AG04449 (cell line): ENCODE data around the gene ASB15.

Experiments used
- CTCF ChIA-PET: fragments of 350-600 bp; formaldehyde crosslinking; extraction: SDS; loops from one replicate; lab custom pipeline; 2021; ENCODE audit warnings: antibody characterized with exemption; lab: Yijun Ruan, JAX
- POLR2A ChIA-PET: fragments of 400-600, 350-600 bp; formaldehyde crosslinking; extraction: SDS; loops from one replicate; lab custom pipeline; 2020; ENCODE audit warnings: antibody characterized with exemption, inconsistent platforms; lab: Yijun Ruan, JAX
- DNase-seq: peaks from one replicate; pipeline ENCODE4 v3.0.0-alpha.2; 2010; ENCODE audit warnings: low read depth, low spot score
- H3K4me3 ChIP-seq: 2 replicates; pipeline ENCODE4 v1.5.1; 2011; ENCODE audit warnings: low read depth, mild to moderate bottlenecking, control low read depth, low read length
- TF ChIP-seq, protein P1 (sequence below): IDR thresholded peaks from one replicate; pipeline ENCODE4 v1.5.1; 2011; ENCODE audit warnings: mild to moderate bottlenecking, moderate library complexity, low read length, control low read depth, inconsistent platforms; ENCODE audit not compliant: insufficient read depth; ENCODE audit errors: missing control alignments

ASB15 gene

DNA sequence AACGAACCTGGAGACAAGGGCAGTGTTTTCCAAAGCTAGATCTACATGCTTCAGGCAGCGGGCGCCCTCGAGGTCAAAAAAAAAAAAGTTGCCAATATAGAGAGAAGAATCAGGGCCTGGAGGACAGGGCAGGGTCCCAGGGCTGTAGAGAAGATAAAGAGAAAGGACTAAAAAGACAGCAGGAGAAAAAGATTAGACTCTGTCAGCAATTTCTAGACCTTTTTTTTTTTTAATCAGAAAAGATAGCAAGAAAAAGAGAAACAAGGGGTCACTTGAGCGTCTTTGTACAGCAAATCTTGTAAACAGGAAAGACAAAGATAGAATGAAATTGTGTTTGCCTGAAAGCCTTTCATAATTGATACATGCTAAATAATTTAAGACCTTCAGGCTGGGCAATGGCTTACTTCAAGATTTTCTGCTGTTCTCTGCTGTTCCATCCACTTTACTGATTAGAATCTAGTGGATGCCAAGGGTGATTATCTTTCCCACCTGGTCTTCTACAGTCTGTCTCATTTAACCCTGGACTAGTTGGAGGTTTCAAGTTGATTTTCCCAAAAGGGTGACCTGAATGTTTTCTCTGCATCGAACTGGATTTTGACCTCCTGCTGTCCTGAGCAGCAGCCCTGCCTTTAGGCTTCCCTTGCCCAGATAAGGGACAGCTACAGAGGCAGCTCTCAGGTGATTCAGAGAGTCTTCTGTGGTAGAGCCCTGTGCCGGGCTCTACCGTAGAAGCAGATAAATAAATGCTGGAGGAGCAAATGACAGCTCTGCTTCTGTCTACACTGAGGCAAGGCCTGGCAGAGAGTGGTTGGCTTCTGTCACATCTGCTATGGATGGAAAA, 59.1 kb downstream of the ASB15 start:
- H3K4me3 ChIP-seq: no peak overlapping the region
- CTCF ChIA-PET: interaction anchor here (1.0 to 1.1 kb wide), 2 partner anchors 13 to 205 kb away, joined by 3 read pairs; no protein-coding TSS in a partner anchor
- POLR2A ChIA-PET: no interaction called here
- TF ChIP-seq, protein P1, sequence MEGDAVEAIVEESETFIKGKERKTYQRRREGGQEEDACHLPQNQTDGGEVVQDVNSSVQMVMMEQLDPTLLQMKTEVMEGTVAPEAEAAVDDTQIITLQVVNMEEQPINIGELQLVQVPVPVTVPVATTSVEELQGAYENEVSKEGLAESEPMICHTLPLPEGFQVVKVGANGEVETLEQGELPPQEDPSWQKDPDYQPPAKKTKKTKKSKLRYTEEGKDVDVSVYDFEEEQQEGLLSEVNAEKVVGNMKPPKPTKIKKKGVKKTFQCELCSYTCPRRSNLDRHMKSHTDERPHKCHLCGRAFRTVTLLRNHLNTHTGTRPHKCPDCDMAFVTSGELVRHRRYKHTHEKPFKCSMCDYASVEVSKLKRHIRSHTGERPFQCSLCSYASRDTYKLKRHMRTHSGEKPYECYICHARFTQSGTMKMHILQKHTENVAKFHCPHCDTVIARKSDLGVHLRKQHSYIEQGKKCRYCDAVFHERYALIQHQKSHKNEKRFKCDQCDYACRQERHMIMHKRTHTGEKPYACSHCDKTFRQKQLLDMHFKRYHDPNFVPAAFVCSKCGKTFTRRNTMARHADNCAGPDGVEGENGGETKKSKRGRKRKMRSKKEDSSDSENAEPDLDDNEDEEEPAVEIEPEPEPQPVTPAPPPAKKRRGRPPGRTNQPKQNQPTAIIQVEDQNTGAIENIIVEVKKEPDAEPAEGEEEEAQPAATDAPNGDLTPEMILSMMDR: no peak
- no peak for DNase-seq

DNA sequence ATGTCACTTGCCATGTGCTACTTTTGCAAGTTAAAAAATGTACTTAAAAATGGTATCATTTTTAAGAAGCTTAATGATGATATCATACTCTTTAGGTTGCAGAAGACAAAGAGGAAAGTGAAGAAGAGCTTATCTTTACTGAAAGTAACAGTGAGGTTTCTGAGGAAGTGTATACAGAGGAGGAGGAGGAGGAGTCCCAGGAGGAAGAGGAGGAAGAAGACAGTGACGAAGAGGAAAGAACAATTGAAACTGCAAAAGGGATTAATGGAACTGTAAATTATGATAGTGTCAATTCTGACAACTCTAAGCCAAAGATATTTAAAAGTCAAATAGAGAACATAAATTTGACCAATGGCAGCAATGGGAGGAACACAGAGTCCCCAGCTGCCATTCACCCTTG, 60.1 kb downstream of the ASB15 start:
- ChIA-PET CTCF (interaction anchor here (1.1 kb wide), 1 partner anchor 14 kb away, joined by 3 read pairs; no protein-coding TSS in a partner anchor), POLR2A (no interaction called here)
- H3K4me3 ChIP-seq: no peak overlapping the region
- TF ChIP-seq, protein P1: no peak
- no peak for DNase-seq

DNA sequence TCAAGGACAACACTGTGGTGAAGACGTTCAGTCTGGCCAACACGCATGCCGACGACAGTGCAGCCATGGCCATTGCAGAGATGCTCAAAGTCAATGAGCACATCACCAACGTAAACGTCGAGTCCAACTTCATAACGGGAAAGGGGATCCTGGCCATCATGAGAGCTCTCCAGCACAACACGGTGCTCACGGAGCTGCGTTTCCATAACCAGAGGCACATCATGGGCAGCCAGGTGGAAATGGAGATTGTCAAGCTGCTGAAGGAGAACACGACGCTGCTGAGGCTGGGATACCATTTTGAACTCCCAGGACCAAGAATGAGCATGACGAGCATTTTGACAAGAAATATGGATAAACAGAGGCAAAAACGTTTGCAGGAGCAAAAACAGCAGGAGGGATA, 60.7 kb downstream of the ASB15 start:
- TF ChIP-seq, protein P1: no peak
- POLR2A ChIA-PET: no interaction called here
- H3K4me3 ChIP-seq: no peak overlapping the region
- DNase-seq: no peak
- CTCF ChIA-PET: interaction anchor here (1.1 to 1.2 kb wide), 2 partner anchors 14 to 20 kb away, joined by 3 read pairs; no protein-coding TSS in a partner anchor

DNA sequence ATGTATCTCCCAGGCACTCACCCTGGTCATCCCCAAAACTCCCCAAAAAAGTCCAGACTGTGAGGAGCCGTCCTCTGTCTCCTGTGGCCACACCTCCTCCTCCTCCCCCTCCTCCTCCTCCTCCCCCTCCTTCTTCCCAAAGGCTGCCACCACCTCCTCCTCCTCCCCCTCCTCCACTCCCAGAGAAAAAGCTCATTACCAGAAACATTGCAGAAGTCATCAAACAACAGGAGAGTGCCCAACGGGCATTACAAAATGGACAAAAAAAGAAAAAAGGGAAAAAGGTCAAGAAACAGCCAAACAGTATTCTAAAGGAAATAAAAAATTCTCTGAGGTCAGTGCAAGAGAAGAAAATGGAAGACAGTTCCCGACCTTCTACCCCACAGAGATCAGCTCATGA, 61.1 kb downstream of the ASB15 start:
- POLR2A ChIA-PET: no interaction called here
- CTCF ChIA-PET: interaction anchor here (1.2 kb wide), 1 partner anchor 20 kb away, joined by 3 read pairs; no protein-coding TSS in a partner anchor

DNA sequence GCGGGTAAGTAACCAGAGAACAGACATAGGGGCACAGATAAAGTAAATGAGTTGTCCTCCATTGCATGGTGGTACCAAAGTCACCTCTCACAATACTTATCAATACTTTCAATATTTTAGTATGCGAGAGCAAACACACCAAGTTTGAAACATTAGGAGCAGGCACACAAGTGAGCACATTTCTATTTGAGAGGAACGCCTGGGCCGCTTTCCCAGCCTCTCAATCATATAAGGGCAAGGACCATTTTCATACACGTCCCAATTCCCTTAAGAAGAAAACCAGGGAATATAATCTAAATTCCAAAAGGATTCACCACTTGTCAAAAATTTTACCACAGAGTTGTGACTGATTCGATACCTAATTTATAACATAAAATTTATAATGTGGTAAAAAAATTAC, 61.6 kb downstream of the ASB15 start:
- TF ChIP-seq, protein P1: no peak
- ChIA-PET CTCF (interaction anchor here (1.2 kb wide), 1 partner anchor 19 kb away, joined by 3 read pairs; no protein-coding TSS in a partner anchor), POLR2A (no interaction called here)

More for the DNA sequence above, 61.1 kb downstream of the ASB15 start:
- no peak for DNase-seq
- TF ChIP-seq, protein P1: no peak
- H3K4me3 ChIP-seq: no peak overlapping the region

GRCh38 chr7:123665157-123665556, 63.5 kb downstream of the ASB15 start:
- TF ChIP-seq, protein P1: no peak
- DNase-seq: no peak
- ChIA-PET CTCF (no interaction called here), POLR2A (no interaction called here)
- H3K4me3 ChIP-seq: no peak overlapping the region

More for the DNA sequence above, 61.6 kb downstream of the ASB15 start:
- DNase-seq: no peak
- H3K4me3 ChIP-seq: no peak overlapping the region
